H1 (cell line): Measurements from ENCODE around the gene PCED1B. TPM values are rescaled to one million over a fixed set of nuclear protein-coding genes. Genes with fewer than 3 reads are reported as not detected.

Experiments
- BACH1 ChIP-seq: IDR thresholded peaks from 2 replicates; pipeline ENCODE4 v1.6.1; 2012; ENCODE audit warnings: low read length, improper control_type of control experiment
- BCL11A ChIP-seq, 2 experiments: IDR thresholded peaks; one replicate each; pipeline ENCODE4 v1.6.1; 2011; ENCODE audit warnings: low read depth in 2 of 2, low read length in 2 of 2, mild to moderate bottlenecking in 2 of 2
- KDM1A ChIP-seq: fragments of 200-600, 300-600 bp; sonication (generic); IDR thresholded peaks from 2 replicates; pipeline ENCODE4 v1.7.1; 2016; ENCODE audit warnings: mild to moderate bottlenecking, low read length, borderline replicate concordance
- NRF1 ChIP-seq: IDR thresholded peaks from 2 replicates; pipeline ENCODE4 v1.6.1; 2011; ENCODE audit warnings: mild to moderate bottlenecking, low read depth, low read length, improper control_type of control experiment
- PHF8 ChIP-seq: fragments of 200-600 bp; sonication (generic); conservative IDR thresholded peaks from 2 replicates; pipeline ENCODE4 v1.7.1; 2012; ENCODE audit warnings: low read depth, mild to moderate bottlenecking, inconsistent platforms, low read length, moderate library complexity
- POLR2AphosphoS5 ChIP-seq: IDR thresholded peaks from 2 replicates; pipeline ENCODE4 v1.6.1; 2011; ENCODE audit warnings: low read depth, low read length
- SUZ12 ChIP-seq: fragments of 200-600 bp; sonication (generic); IDR thresholded peaks from 2 replicates; pipeline ENCODE4 v1.6.1; 2012; ENCODE audit warnings: mild to moderate bottlenecking, inconsistent platforms, low read length, moderate library complexity, mixed read lengths
- YY1 ChIP-seq: IDR thresholded peaks from 2 replicates; pipeline ENCODE4 v1.6.1; 2011; ENCODE audit warnings: low read depth, mild to moderate bottlenecking, low read length
- polyA plus RNA-seq, 7 experiments: library from polyadenylated mRNA; depleted of rRNA in 3 of 7; stranded (reverse) in 5 of 7; unstranded in 2 of 7; fragments of >200 nt in 5 of 7; fragments of 200-250 nt in 2 of 7; gene quantifications; 1 replicate in 5 of 7; 2 replicates in 1 of 7; 4 replicates in 1 of 7; pipeline versions ENCODE4 v1.2.1 to v1.2.3, GENCODE V29; 2011 to 2013; ENCODE audit warnings: missing spikeins in 2 of 7, mixed read lengths in 2 of 7
- total RNA-seq: library from RNA; stranded (reverse); fragmentation: NEBNext Ultra II Directional; extraction: Animal tissue kit (Norgen Biotek cat#: 25700); gene quantifications from 2 replicates; pipeline ENCODE4 v1.2.1, GENCODE V29; 2021

PCED1B gene
- total and polyA plus RNA-seq, 2 of the 8 experiments (the other 6 are each of a cell fraction or from before 2014, with no cell fraction given), result 4.7 to 5.4 TPM

DNA sequence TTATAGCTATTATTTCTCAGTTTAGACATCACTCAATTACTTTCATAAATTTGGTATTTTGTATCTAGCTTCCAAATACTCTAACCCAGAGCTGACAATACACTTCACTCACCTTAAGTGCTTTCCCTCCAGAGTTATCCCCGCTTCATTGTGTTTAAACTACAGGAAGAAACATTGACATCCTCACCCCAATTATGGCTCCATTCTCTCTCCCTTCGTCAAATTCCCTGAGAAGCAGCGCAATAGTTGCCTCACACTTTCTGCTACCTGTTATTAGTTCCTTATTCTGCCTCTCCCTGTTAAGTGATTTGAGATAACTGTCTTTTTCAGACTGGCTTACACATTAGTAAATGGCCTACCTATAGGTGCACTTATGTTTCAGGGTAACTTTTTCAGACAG is 69.7 kb downstream of the PCED1B start (continued):
- TF ChIP-seq NRF1, result no peak
- TF ChIP-seq YY1, result no peak
- no peak for TF ChIP-seq SUZ12
- no peak for TF ChIP-seq KDM1A
- TF ChIP-seq PHF8, result no peak
- no peak for TF ChIP-seq BACH1
- TF ChIP-seq BCL11A (IDR thresholded peaks at IDR 0.05; ENCODE audit: low read depth in 2 of 2, low read length in 2 of 2), result no peak
- no peak for TF ChIP-seq POLR2AphosphoS5
